MCF 10A (cell line): ENCODE measurements around the gene CACNA1C. TPM values are rescaled to one million over a fixed set of nuclear protein-coding genes. Genes with fewer than 3 reads are reported as not detected.

ENCODE experiments used
- BruUV-seq: library from RNA; stranded (reverse); fragments of 400-500 nt; replicated peaks from 2 replicates; lab custom pipeline; 2021; lab: Mats Ljungman, UMichigan
- CTCF ChIA-PET: fragments of 300-600 bp; sonication (Branson Sonifier 250); formaldehyde crosslinking; extraction: SDS; loops from one replicate; lab custom pipeline; 2021; ENCODE audit warnings: antibody characterized with exemption, inconsistent platforms; lab: Yijun Ruan, JAX
- POLR2A ChIA-PET: fragments of 300-600, 350-650 bp; sonication (Branson Sonifier 250); formaldehyde crosslinking; extraction: SDS; loops from one replicate; lab custom pipeline; 2020; ENCODE audit warnings: antibody characterized with exemption, inconsistent platforms; lab: Yijun Ruan, JAX
- DNase-seq: peaks from one replicate; pipeline ENCODE4 v3.0.0-alpha.2; 2018; ENCODE audit not compliant: unreplicated experiment
- H3K27ac Mint-ChIP-seq: one replicate; pipeline ENCODE4 v1.8.0; 2022; ENCODE audit warnings: mild to moderate bottlenecking, low read depth, mixed read lengths; ENCODE audit not compliant: unreplicated experiment
- H3K27me3 Mint-ChIP-seq: one replicate; pipeline ENCODE4 v1.8.0; 2022; ENCODE audit warnings: mixed read lengths; ENCODE audit not compliant: insufficient read depth, unreplicated experiment
- H3K36me3 Mint-ChIP-seq: one replicate; pipeline ENCODE4 v1.8.0; 2022; ENCODE audit warnings: mild to moderate bottlenecking, moderate library complexity, mixed read lengths; ENCODE audit not compliant: insufficient read depth, unreplicated experiment
- H3K4me1 Mint-ChIP-seq: one replicate; pipeline ENCODE4 v1.8.0; 2022; ENCODE audit warnings: mixed read lengths; ENCODE audit not compliant: insufficient read depth, unreplicated experiment
- H3K4me3 Mint-ChIP-seq: one replicate; pipeline ENCODE4 v1.8.0; 2022; ENCODE audit warnings: mild to moderate bottlenecking, moderate library complexity, mixed read lengths; ENCODE audit not compliant: unreplicated experiment
- H3K9me3 Mint-ChIP-seq: one replicate; pipeline ENCODE4 v1.8.0; 2022; ENCODE audit warnings: mixed read lengths; ENCODE audit not compliant: unreplicated experiment
- intact Hi-C: fragments of 100-400 bp; cut with micrococcal nuclease; formaldehyde crosslinking; loops from 2 replicates; pipeline ENCODE4 v1.14.1; 2022
- total RNA-seq: library from RNA; stranded (reverse); gene quantifications from 2 replicates; pipeline ENCODE4 v1.2.3, GENCODE V29; 2022
- TF ChIP-seq, protein P1 (sequence below): fragments of 200-600 bp; IDR thresholded peaks from one replicate; pipeline ENCODE4 v1.8.0; 2022; ENCODE audit warnings: antibody characterized with exemption, mild to moderate bottlenecking; ENCODE audit not compliant: unreplicated experiment

CACNA1C gene
- total RNA-seq, 1 experiment from 2014 or later: not detected

DNA sequence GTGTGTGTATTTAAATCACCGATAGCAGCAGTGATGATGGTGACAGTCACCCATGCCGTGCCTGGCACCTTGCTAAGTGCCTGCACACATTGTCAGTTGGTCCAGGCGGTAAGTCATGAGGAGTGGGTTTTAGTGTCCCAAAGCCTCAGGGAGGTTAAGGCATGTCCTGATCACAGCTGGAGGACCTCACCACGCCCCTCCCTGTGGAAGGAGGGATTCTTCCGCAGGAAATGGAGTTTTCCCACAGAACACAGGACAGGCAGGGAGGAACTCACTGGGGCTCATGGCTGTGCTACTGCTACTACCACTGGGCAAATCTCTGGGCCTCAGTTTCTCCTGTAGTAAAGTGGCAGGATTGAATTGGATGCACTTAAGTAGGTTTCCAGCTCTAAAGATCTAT, 142.3 kb downstream of the CACNA1C start:
- Mint-ChIP-seq H3K27ac (no peak overlapping the region), H3K4me3 (no peak overlapping the region), H3K27me3 (no peaks in the 10 kb centered on the region), H3K36me3 (no peaks in the 10 kb centered on the region), H3K9me3 (no peaks in the 10 kb centered on the region), H3K4me1 (peaks cover 6% of the 10 kb centered on the region)
- BruUV-seq: no TSS peak
- POLR2A ChIA-PET: no interaction called here
- CTCF ChIA-PET: interaction anchor here (0.9 kb wide), 1 partner anchor 38 kb away, joined by 3 read pairs; no protein-coding TSS in a partner anchor
- TF ChIP-seq, protein P1, sequence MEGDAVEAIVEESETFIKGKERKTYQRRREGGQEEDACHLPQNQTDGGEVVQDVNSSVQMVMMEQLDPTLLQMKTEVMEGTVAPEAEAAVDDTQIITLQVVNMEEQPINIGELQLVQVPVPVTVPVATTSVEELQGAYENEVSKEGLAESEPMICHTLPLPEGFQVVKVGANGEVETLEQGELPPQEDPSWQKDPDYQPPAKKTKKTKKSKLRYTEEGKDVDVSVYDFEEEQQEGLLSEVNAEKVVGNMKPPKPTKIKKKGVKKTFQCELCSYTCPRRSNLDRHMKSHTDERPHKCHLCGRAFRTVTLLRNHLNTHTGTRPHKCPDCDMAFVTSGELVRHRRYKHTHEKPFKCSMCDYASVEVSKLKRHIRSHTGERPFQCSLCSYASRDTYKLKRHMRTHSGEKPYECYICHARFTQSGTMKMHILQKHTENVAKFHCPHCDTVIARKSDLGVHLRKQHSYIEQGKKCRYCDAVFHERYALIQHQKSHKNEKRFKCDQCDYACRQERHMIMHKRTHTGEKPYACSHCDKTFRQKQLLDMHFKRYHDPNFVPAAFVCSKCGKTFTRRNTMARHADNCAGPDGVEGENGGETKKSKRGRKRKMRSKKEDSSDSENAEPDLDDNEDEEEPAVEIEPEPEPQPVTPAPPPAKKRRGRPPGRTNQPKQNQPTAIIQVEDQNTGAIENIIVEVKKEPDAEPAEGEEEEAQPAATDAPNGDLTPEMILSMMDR: no peak
- intact Hi-C loops: no loop called here
- no peak for DNase-seq

DNA sequence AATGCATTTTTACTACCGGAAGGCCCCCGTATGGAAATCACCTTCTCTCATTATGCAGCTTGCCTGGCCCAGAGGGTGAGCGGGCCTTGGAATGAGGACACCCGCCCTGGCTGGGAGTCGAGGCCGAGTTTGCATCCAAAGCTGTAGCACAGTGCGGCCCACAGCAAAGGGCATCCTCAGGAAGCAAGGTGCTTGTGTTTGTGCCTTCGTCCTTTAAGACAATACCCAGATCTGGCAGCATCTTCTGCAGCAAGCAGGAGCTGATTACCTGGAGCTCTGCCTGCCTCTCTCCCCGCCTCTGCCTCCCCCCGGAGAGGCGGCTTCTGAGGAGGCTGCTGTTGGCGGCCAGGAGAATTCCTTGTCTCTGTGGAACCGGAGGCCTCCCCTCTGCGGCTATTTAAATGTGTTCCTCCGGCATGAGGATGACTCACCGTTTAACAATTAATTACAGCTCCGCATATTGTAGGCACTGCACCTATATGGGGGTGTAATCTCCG, 145.3 kb downstream of the CACNA1C start:
- ChIA-PET CTCF (interaction anchor here (0.6 to 0.7 kb wide), 4 partner anchors 11 to 343 kb away, joined by 3 read pairs; no protein-coding TSS in a partner anchor), POLR2A (interaction anchor here (0.6 to 2.0 kb wide), 4 partner anchors 8 to 204 kb away, joined by 3 to 6 read pairs (median 4); no protein-coding TSS in a partner anchor)
- Mint-ChIP-seq H3K27me3 (no peaks in the 10 kb centered on the region), H3K36me3 (no peaks in the 10 kb centered on the region), H3K9me3 (no peaks in the 10 kb centered on the region), H3K27ac (no peak overlapping the region), H3K4me1 (peaks cover 6% of the 10 kb centered on the region), H3K4me3 (no peak overlapping the region)
- intact Hi-C loops: no loop called here
- TF ChIP-seq, protein P1: no peak
- DNase-seq: peak; percentile 66
- BruUV-seq: no TSS peak

DNA sequence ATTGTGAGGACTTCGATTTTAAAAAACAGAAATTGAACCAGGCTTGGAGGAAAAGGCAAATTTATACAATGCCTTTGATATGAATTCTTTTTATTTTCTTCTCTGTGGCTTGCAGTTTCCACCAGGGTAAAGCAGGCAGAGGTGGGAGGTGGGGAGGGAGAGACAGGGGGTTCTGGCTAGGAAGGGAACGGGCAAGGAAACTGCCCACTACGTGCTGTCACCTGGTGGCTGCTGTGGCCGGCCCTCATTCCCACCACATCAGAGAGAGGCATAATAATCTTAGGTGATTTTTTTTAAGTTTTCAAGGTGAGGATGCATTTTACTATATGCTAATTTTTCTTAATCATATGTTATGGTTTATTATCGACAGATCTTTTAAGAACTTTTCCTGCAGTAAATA, 145.8 kb downstream of the CACNA1C start:
- H3K27ac Mint-ChIP-seq: no peak overlapping the region

GRCh38 chr12:2205996-2206395, 153.2 kb downstream of the CACNA1C start:
- intact Hi-C loops: no loop called here
- H3K4me3 Mint-ChIP-seq: no peak overlapping the region
- POLR2A ChIA-PET: no interaction called here
- H3K27me3 Mint-ChIP-seq: peaks cover 9% of the 10 kb centered on the region
- H3K9me3 Mint-ChIP-seq: no peaks in the 10 kb centered on the region
- no peak overlapping the region for H3K27ac Mint-ChIP-seq
- TF ChIP-seq, protein P1: no peak
- CTCF ChIA-PET: interaction anchor here (0.6 kb wide), 2 partner anchors 27 to 40 kb away, joined by 3 read pairs; no protein-coding TSS in a partner anchor
- no peak for DNase-seq
- no TSS peak for BruUV-seq
- no peaks in the 10 kb centered on the region for H3K4me1 Mint-ChIP-seq
- no peaks in the 10 kb centered on the region for H3K36me3 Mint-ChIP-seq

More for the DNA sequence above, 145.8 kb downstream of the CACNA1C start:
- Mint-ChIP-seq H3K36me3 (no peaks in the 10 kb centered on the region), H3K4me3 (no peak overlapping the region), H3K9me3 (no peaks in the 10 kb centered on the region), H3K27me3 (no peaks in the 10 kb centered on the region), H3K4me1 (peaks cover 6% of the 10 kb centered on the region)
- ChIA-PET CTCF (interaction anchor here (0.5 to 0.7 kb wide), 2 partner anchors 79 to 343 kb away, joined by 3 to 4 read pairs; no protein-coding TSS in a partner anchor), POLR2A (interaction anchor here (0.6 to 2.0 kb wide), 4 partner anchors 8 to 204 kb away, joined by 3 to 6 read pairs (median 4); no protein-coding TSS in a partner anchor)
- DNase-seq: no peak
- BruUV-seq: no TSS peak
- intact Hi-C loops: no loop called here
- TF ChIP-seq, protein P1: no peak
